CD4-positive, alpha-beta T cell (primary cell): ENCODE results near the gene ZNF747. TPM values are rescaled to one million over a fixed set of nuclear protein-coding genes. Genes with fewer than 3 reads are reported as not detected.
"Not testable (repeated sequence)": the region's sequence is repeated elsewhere in the genome, so short reads cannot be mapped to it uniquely, and the experiment has no call there.

Source experiments
- ATAC-seq: fragments of 200-7000 bp; cut with Tn5 transposase; one replicate; pipeline ENCODE4 v1.10.0; 2022; ENCODE audit warnings: mild to moderate bottlenecking; ENCODE audit not compliant: poor library complexity
- CTCF ChIA-PET: fragments of 350-600 bp; sonication (Branson Sonifier 250); formaldehyde crosslinking; loops from one replicate; lab custom pipeline; 2021; ENCODE audit warnings: antibody characterized with exemption, inconsistent platforms; lab: Charles Lee
- POLR2A ChIA-PET: fragments of 350-600 bp; sonication (Branson Sonifier 250); formaldehyde crosslinking; loops from one replicate; lab custom pipeline; 2021; ENCODE audit warnings: antibody characterized with exemption, inconsistent platforms; lab: Charles Lee
- DNase-seq, 14 experiments: peaks; one replicate each; pipeline ENCODE4 v3.0.0-alpha.2; 2013 to 2020; ENCODE audit warnings: mixed read lengths in 2 of 14
- H3K27ac ChIP-seq, 2 donors: one replicate each; pipeline versions ENCODE4 v1.5.1 to v1.7.0; 2013; ENCODE audit warnings: low read length in 2 of 2, low read depth in 1 of 2, mild to moderate bottlenecking in 1 of 2
- H3K27me3 ChIP-seq, 2 experiments: 1 replicate in 1 of 2; 2 replicates in 1 of 2; pipeline versions ENCODE4 v1.6.1 to v1.7.0; 2013; ENCODE audit warnings: low read length in 2 of 2, control low read depth in 1 of 2, mild to moderate bottlenecking in 1 of 2, moderate library complexity in 1 of 2; ENCODE audit not compliant: insufficient read depth in 2 of 2, control insufficient read depth in 1 of 2
- H3K36me3 ChIP-seq: one replicate; pipeline ENCODE4 v1.6.1; 2013; ENCODE audit warnings: low read length, control low read depth; ENCODE audit not compliant: insufficient read depth
- H3K4me1 ChIP-seq: one replicate; pipeline ENCODE4 v1.6.1; 2013; ENCODE audit warnings: low read length, control low read depth; ENCODE audit not compliant: insufficient read depth
- H3K4me3 ChIP-seq: one replicate; pipeline ENCODE4 v1.5.1; 2013; ENCODE audit warnings: mild to moderate bottlenecking, low read length, moderate library complexity
- H3K9me3 ChIP-seq, 2 experiments: 1 replicate in 1 of 2; 2 replicates in 1 of 2; pipeline versions ENCODE4 v1.6.1 to v1.7.0; 2013; ENCODE audit warnings: low read length in 2 of 2, mild to moderate bottlenecking in 2 of 2, control low read depth in 1 of 2, moderate library complexity in 1 of 2; ENCODE audit not compliant: control insufficient read depth in 1 of 2, insufficient read depth in 1 of 2
- H3K27ac Mint-ChIP-seq: one replicate; pipeline ENCODE4 v1.8.0; 2020; ENCODE audit warnings: mixed read lengths
- H3K27me3 Mint-ChIP-seq: one replicate; pipeline ENCODE4 v1.8.0; 2021; ENCODE audit warnings: mixed read lengths
- H3K36me3 Mint-ChIP-seq: one replicate; pipeline ENCODE4 v1.8.0; 2021; ENCODE audit warnings: low read depth, mixed read lengths
- H3K4me1 Mint-ChIP-seq: one replicate; pipeline ENCODE4 v1.8.0; 2021; ENCODE audit warnings: low read depth, mixed read lengths
- H3K4me3 Mint-ChIP-seq: one replicate; pipeline ENCODE4 v1.8.0; 2020; ENCODE audit warnings: mild to moderate bottlenecking, mixed read lengths
- H3K9me3 Mint-ChIP-seq: one replicate; pipeline ENCODE4 v1.8.0; 2020; ENCODE audit warnings: mixed read lengths
- intact Hi-C, 2 experiments: fragments of 100-400 bp; cut with DNase I in 1 of 2; cut with micrococcal nuclease in 1 of 2; formaldehyde crosslinking; loops; one replicate each; pipeline versions ENCODE4 v1.15.1 to v1.9.0; 2023 to 2025; cut with DNase I, micrococcal nuclease
- total RNA-seq, 174 experiments: library from RNA in 2 of 174; stranded (reverse) in 2 of 174; gene quantifications; one replicate each; pipeline ENCODE4 v1.2.3 and lab custom pipeline; 2021 to 2026
- TF ChIP-seq, protein P1 (sequence below): fragments of 200-600 bp; IDR thresholded peaks from one replicate; pipeline ENCODE4 v1.8.0; 2022; ENCODE audit warnings: antibody characterized with exemption, mild to moderate bottlenecking

ZNF747 gene
- total RNA-seq, 2 experiments from 2014 or later, result 6.3 to 6.7 TPM

DNA sequence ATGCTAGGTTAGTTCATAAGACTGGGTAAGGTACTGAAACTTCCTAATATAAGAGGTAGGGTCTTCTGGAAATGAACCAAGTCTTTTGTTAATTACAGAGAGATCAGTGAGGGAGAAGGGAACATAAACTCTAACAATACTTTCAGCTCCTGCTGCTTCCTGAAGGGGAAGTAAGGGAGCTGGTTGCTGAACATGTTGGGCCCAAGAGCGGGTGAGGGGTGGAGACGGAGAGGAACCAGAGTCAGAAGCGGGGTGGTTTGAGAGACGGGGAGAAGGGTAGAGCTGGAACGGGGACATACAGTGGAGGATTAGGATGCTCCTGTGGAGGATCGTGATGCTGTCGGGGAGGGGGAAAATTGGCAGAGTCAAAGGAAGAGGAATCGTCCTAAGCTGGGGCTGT lies 11.5 kb upstream of the ZNF747 start:
- ChIA-PET POLR2A (interaction anchor here (1.0 kb wide), 1 partner anchor 10 kb away, joined by 3 read pairs; no protein-coding TSS in a partner anchor), CTCF (no interaction called here)
- H3K9me3 ChIP-seq, result no peaks in the 10 kb centered on the region
- Mint-ChIP-seq H3K36me3 (no peaks in the 10 kb centered on the region), H3K4me3 (no peak overlapping the region), H3K4me1 (peaks cover 12% of the 10 kb centered on the region), H3K27ac (no peak overlapping the region), H3K9me3 (no peaks in the 10 kb centered on the region), H3K27me3 (no peaks in the 10 kb centered on the region)
- intact Hi-C loops, result no loop called here
- H3K36me3 ChIP-seq, result no peaks in the 10 kb centered on the region
- no peaks in the 10 kb centered on the region for H3K27me3 ChIP-seq
- DNase-seq (no peak), ATAC-seq (no peak)
- H3K27ac ChIP-seq, result no peak overlapping the region
- TF ChIP-seq, protein P1, sequence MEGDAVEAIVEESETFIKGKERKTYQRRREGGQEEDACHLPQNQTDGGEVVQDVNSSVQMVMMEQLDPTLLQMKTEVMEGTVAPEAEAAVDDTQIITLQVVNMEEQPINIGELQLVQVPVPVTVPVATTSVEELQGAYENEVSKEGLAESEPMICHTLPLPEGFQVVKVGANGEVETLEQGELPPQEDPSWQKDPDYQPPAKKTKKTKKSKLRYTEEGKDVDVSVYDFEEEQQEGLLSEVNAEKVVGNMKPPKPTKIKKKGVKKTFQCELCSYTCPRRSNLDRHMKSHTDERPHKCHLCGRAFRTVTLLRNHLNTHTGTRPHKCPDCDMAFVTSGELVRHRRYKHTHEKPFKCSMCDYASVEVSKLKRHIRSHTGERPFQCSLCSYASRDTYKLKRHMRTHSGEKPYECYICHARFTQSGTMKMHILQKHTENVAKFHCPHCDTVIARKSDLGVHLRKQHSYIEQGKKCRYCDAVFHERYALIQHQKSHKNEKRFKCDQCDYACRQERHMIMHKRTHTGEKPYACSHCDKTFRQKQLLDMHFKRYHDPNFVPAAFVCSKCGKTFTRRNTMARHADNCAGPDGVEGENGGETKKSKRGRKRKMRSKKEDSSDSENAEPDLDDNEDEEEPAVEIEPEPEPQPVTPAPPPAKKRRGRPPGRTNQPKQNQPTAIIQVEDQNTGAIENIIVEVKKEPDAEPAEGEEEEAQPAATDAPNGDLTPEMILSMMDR, result no peak
- peaks cover 11% of the 10 kb centered on the region for H3K4me1 ChIP-seq
- H3K4me3 ChIP-seq, result no peak overlapping the region

DNA sequence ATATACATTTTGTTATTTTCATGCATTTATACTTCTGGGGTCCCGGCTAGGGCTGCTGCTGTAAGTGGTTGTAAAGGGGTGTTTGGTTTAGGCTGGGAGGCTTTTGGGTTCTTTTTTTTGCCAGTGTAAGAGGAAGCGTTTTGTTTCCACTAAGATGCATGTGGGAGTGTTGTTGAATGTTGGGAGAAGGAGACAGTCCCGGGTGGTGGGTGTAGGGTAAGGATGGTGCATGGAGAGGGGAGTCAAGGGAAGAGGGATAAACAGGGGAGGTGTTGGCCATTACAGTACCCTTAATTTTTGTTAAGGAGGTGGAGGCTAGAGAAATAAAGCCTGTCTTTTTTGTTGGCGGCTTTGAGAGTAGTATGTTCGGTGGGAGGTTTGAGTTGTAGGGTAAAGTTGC lies 8.4 kb upstream of the ZNF747 start:
- no peak overlapping the region for H3K27ac Mint-ChIP-seq
- no peaks in the 10 kb centered on the region for H3K27me3 Mint-ChIP-seq
- intact Hi-C loops, result no loop called here
- H3K4me3 Mint-ChIP-seq, result no peak overlapping the region
- H3K27me3 ChIP-seq, result no peaks in the 10 kb centered on the region
- no peak overlapping the region for H3K27ac ChIP-seq
- no peaks in the 10 kb centered on the region for H3K36me3 Mint-ChIP-seq
- no peak overlapping the region for H3K4me3 ChIP-seq
- peaks cover 2% of the 10 kb centered on the region for H3K4me1 ChIP-seq
- DNase-seq, result no peak
- H3K36me3 ChIP-seq, result no peaks in the 10 kb centered on the region
- H3K4me1 Mint-ChIP-seq, result no peaks in the 10 kb centered on the region
- ATAC-seq, result no peak
- TF ChIP-seq, protein P1, result no peak
- POLR2A ChIA-PET, result interaction anchor here (1.6 kb wide), 1 partner anchor 8 kb away, joined by 7 read pairs; the partner anchor contains the start of gene ZNF747
- no peaks in the 10 kb centered on the region for H3K9me3 ChIP-seq
- CTCF ChIA-PET, result no interaction called here
- H3K9me3 Mint-ChIP-seq, result no peaks in the 10 kb centered on the region

DNA sequence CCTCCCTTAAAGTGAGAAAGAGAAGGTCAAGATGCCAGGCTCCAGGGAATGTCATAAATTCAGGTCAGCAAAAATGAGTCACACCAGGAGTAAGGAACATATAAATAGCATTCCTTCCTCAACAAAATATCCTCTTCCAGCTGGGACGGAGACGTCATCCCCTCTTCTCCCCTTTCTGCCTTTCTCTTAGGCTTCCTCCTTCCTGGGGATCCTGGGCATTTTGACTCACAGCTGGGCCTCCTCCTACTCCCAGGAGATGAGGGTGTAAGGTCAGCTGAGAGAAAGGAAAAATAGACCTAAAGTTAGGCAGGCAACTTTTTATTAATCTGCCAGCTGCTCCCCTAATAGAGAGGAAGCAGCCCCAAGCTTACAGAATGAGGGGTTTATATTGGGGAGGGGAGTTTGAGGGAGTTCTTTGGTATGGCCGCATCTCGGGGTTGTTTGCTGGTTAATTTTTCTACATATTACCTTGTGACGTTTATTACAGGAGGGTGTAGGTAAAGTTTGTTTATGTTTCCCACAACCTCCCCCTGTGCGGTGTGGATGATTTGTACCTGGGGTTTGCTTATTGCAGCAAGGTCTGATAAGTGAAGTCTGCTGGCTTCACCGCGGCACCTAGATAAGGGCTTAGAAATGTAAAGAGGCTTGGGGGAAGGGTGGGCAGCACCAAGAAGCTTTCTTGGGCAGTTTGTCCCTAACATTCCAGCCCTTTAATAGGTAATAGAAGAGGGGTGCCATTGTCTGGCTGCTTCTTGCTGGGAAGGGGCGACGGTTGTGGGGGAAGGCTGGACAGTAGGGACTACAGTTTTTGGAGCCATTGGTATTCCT lies 7.1 kb upstream of the ZNF747 start:
- Mint-ChIP-seq H3K27me3 (no peaks in the 10 kb centered on the region), H3K27ac (no peak overlapping the region), H3K36me3 (no peaks in the 10 kb centered on the region), H3K9me3 (no peaks in the 10 kb centered on the region), H3K4me1 (peaks cover 10% of the 10 kb centered on the region), H3K4me3 (no peak overlapping the region)
- DNase-seq (no peak), ATAC-seq (no peak)
- intact Hi-C loops, result no loop called here
- H3K27me3 ChIP-seq, result no peaks in the 10 kb centered on the region
- peaks cover 3% of the 10 kb centered on the region for H3K4me1 ChIP-seq
- H3K36me3 ChIP-seq, result no peaks in the 10 kb centered on the region
- ChIA-PET CTCF (no interaction called here), POLR2A (interaction anchor here (0.9 kb wide), 1 partner anchor 16 kb away, joined by 3 read pairs; no protein-coding TSS in a partner anchor)
- no peak overlapping the region for H3K27ac ChIP-seq
- TF ChIP-seq, protein P1, result no peak
- H3K4me3 ChIP-seq, result no peak overlapping the region
- H3K9me3 ChIP-seq, result no peaks in the 10 kb centered on the region

DNA sequence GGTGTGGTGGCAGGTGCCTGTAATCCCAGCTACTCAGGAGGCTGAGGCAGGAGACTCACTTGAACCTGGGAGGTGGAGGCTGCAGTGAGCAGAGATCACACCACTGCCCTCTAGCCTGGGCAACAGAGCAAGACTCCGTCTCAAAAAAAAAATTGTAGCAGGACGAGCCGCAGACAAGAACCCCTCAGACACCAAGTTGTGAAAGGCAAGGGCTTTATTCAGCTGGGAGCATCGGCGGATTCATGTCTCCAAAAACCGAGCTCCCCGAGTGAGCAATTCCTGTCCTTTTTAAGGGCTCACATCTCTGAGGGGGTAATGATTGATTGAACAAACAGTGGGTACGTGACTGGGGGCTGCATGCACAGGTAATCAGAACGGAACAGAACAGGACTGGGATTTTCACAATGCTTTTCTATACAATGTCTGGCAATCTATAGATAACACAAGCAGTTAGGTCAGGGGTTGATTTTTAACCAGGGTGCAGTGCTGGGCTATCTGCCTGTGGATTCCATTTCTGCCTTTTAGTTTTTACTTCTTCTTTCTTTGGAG lies 6.3 kb upstream of the ZNF747 start:
- POLR2A ChIA-PET, result interaction anchor here (0.9 kb wide), 1 partner anchor 16 kb away, joined by 3 read pairs; no protein-coding TSS in a partner anchor
- CTCF ChIA-PET, result interaction anchor here (0.8 kb wide), 1 partner anchor 17 kb away, joined by 3 read pairs; the partner anchor contains the start of gene ZNF764

DNA sequence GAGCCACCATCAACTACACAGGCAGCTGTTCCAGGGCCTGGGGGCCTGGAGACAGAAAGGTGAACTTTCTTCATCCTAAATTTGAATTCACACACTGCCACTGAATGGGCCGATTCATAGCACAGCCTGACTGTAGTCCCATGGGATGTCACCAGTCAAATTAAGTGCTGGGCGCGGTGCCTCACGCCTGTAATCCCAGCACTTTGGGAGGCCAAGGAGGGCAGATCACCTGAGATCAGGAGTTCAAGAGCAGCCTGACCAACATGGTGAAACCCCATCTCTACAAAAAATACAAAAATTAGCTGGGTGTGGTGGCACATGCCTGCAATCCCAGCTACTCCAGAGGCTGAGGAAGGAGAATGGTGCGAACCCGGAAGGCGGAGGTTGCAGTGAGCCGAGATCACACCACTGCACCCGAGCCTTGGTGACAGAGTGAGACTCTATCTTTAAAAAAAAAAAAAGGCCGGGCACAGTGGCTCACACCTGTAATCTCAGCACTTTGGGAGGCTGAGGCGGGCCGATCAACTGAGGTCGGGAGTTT lies 5.4 kb upstream of the ZNF747 start:
- ATAC-seq, H3K36me3 ChIP-seq, H3K9me3 ChIP-seq, H3K27ac Mint-ChIP-seq, H3K27me3 ChIP-seq, H3K27ac ChIP-seq, DNase-seq, H3K9me3 Mint-ChIP-seq, H3K27me3 Mint-ChIP-seq, POLR2A ChIA-PET, H3K4me3 Mint-ChIP-seq, H3K4me3 ChIP-seq: not testable (repeated sequence)
- intact Hi-C loops, result loop anchor here in 1 of 2 experiments (5.0 kb wide), 2 partner anchors 57 to 93 kb away; partner anchors contain the start of gene SEPHS2
- CTCF ChIA-PET, result interaction anchor here (0.8 kb wide), 1 partner anchor 18 kb away, joined by 3 read pairs; the partner anchor contains the start of gene ZNF764
- H3K4me1 ChIP-seq, result peaks cover 19% of the 10 kb centered on the region
- Mint-ChIP-seq H3K4me1 (peaks cover 27% of the 10 kb centered on the region), H3K36me3 (peaks cover 10% of the 10 kb centered on the region)

More for the DNA sequence above, 6.3 kb upstream of the ZNF747 start:
- H3K9me3 Mint-ChIP-seq, H3K27ac Mint-ChIP-seq, H3K36me3 ChIP-seq, H3K27me3 ChIP-seq, H3K9me3 ChIP-seq, H3K4me3 Mint-ChIP-seq, H3K4me1 ChIP-seq, H3K27me3 Mint-ChIP-seq, intact Hi-C loops, ATAC-seq, H3K27ac ChIP-seq, H3K36me3 Mint-ChIP-seq, DNase-seq, H3K4me3 ChIP-seq: not testable (repeated sequence)
- H3K4me1 Mint-ChIP-seq, result peaks cover 17% of the 10 kb centered on the region
